ENCODE measurements around the gene MAP2K5.

MAP2K5 gene

GRCh38 chr15:67819636-67820035 is 277.1 kb downstream of the MAP2K5 start:
- no peak for DNase-seq (ENCODE audit: low spot score)
- ChIA-PET CTCF (interaction anchor here (0.7 kb wide), 1 partner anchor 315 kb away, joined by 3 read pairs; no protein-coding TSS in a partner anchor), POLR2A (ENCODE audit: low non-redundant PET) (no interaction called here)
- TF ChIP-seq CTCF (conservative IDR thresholded peaks at IDR 0.05; ENCODE audit: low read depth) = no peak
- no peak overlapping the region for H3K27ac ChIP-seq

- no peak overlapping the region for H3K27ac ChIP-seq
- DNase-seq (ENCODE audit: low spot score) = no peak
- no peak for TF ChIP-seq CTCF (conservative IDR thresholded peaks at IDR 0.05; ENCODE audit: low read depth)
- ChIA-PET CTCF (interaction anchor here (0.6 to 0.7 kb wide), 2 partner anchors 89 to 315 kb away, joined by 3 to 4 read pairs; no protein-coding TSS in a partner anchor), POLR2A (ENCODE audit: low non-redundant PET) (no interaction called here)
Measured at GRCh38 chr15:67820122-67820991, 277.9 kb downstream of the MAP2K5 start.

- peak; percentile 76 for DNase-seq (ENCODE audit: low spot score)
- no peak overlapping the region for H3K27ac ChIP-seq
- ChIA-PET CTCF (interaction anchor here (0.7 kb wide), 1 partner anchor 162 kb away, joined by 3 read pairs; no protein-coding TSS in a partner anchor), POLR2A (ENCODE audit: low non-redundant PET) (no interaction called here)
- TF ChIP-seq CTCF (conservative IDR thresholded peaks at IDR 0.05; ENCODE audit: low read depth) = no peak
Measured at GRCh38 chr15:67820992-67821783, 278.7 kb downstream of the MAP2K5 start.

GRCh38 chr15:67821784-67822440 is 279.4 kb downstream of the MAP2K5 start:
- no peak for TF ChIP-seq CTCF (conservative IDR thresholded peaks at IDR 0.05; ENCODE audit: low read depth)
- POLR2A ChIA-PET (ENCODE audit: low non-redundant PET) = no interaction called here
- no peak overlapping the region for H3K27ac ChIP-seq
- CTCF ChIA-PET = interaction anchor here (0.6 to 0.7 kb wide), 2 partner anchors 162 to 395 kb away, joined by 3 to 4 read pairs; no protein-coding TSS in a partner anchor
- no peak for DNase-seq (ENCODE audit: low spot score)

GRCh38 chr15:67822537-67823313 is 280.2 kb downstream of the MAP2K5 start:
- no peak for TF ChIP-seq CTCF (conservative IDR thresholded peaks at IDR 0.05; ENCODE audit: low read depth)
- ChIA-PET CTCF (interaction anchor here (0.6 kb wide), 1 partner anchor 394 kb away, joined by 4 read pairs; no protein-coding TSS in a partner anchor), POLR2A (ENCODE audit: low non-redundant PET) (no interaction called here)
- no peak overlapping the region for H3K27ac ChIP-seq
- DNase-seq (ENCODE audit: low spot score) = no peak

Data from RWPE1 (cell line).